ENCODE measurements around the gene IQGAP2. TPM values are rescaled to one million over a fixed set of nuclear protein-coding genes. Genes with fewer than 3 reads are reported as not detected.

Gene IQGAP2
- total RNA-seq, 1 donor, result 86.2 TPM

GRCh38 chr5:76693141-76693540 lies 290.1 kb downstream of the IQGAP2 start:
- DNase-seq (ENCODE audit: low read depth in 2 of 3, low spot score in 2 of 3), result no peak

- no peak for DNase-seq (ENCODE audit: low read depth in 2 of 3, low spot score in 2 of 3)
These were observed 291.2 kb downstream of the IQGAP2 start for GRCh38 chr5:76694317-76694716.

- DNase-seq (ENCODE audit: low read depth in 2 of 3, low spot score in 2 of 3), result no peak
These were observed 292.3 kb downstream of the IQGAP2 start for GRCh38 chr5:76695346-76695745.

- DNase-seq (ENCODE audit: low read depth in 2 of 3, low spot score in 2 of 3), result peak in 1 of 3 donors; percentile 52
These were observed 293.2 kb downstream of the IQGAP2 start for GRCh38 chr5:76696251-76696650.

- DNase-seq (ENCODE audit: low read depth in 2 of 3, low spot score in 2 of 3), result no peak
These were observed 294.6 kb downstream of the IQGAP2 start for GRCh38 chr5:76697670-76698069.

- DNase-seq (ENCODE audit: low read depth in 2 of 3, low spot score in 2 of 3), result no peak
These were observed 297.5 kb downstream of the IQGAP2 start for GRCh38 chr5:76700571-76700970.

- DNase-seq (ENCODE audit: low read depth in 2 of 3, low spot score in 2 of 3), result no peak
These were observed 298.2 kb downstream of the IQGAP2 start for GRCh38 chr5:76701298-76701697.

GRCh38 chr5:76703707-76704106 lies 300.6 kb downstream of the IQGAP2 start:
- no peak for DNase-seq (ENCODE audit: low read depth in 2 of 3, low spot score in 2 of 3)

- DNase-seq (ENCODE audit: low read depth in 2 of 3, low spot score in 2 of 3), result no peak
These were observed 301.1 kb downstream of the IQGAP2 start for GRCh38 chr5:76704131-76704663.

- DNase-seq (ENCODE audit: low read depth in 2 of 3, low spot score in 2 of 3), result peak in 1 of 3 donors; percentile 48
These were observed 302.5 kb downstream of the IQGAP2 start for GRCh38 chr5:76705574-76705973.

- no peak for DNase-seq (ENCODE audit: low read depth in 2 of 3, low spot score in 2 of 3)
These were observed 306.7 kb downstream of the IQGAP2 start for GRCh38 chr5:76709762-76710161.

GRCh38 chr5:76710991-76711390 lies 307.9 kb downstream of the IQGAP2 start:
- peak in 1 of 3 donors; percentile 15 for DNase-seq (ENCODE audit: low read depth in 2 of 3, low spot score in 2 of 3)

- DNase-seq (ENCODE audit: low read depth in 2 of 3, low spot score in 2 of 3), result peak in 1 of 3 donors; percentile 26
These were observed 311.8 kb downstream of the IQGAP2 start for GRCh38 chr5:76714751-76715485.

- DNase-seq (ENCODE audit: low read depth in 2 of 3, low spot score in 2 of 3), result peak in 1 of 3 donors; percentile 66
These were observed 312.3 kb downstream of the IQGAP2 start for GRCh38 chr5:76715486-76715735.

- peak in 2 of 3 donors; percentile 80 for DNase-seq (ENCODE audit: low read depth in 2 of 3, low spot score in 2 of 3)
These were observed 312.8 kb downstream of the IQGAP2 start, which contains the start of gene F2R for GRCh38 chr5:76715736-76716455. F2R (plus strand) TSS chr5:76716126; CDS start chr5:76716308, 182 bp downstream.

- DNase-seq (ENCODE audit: low read depth in 2 of 3, low spot score in 2 of 3), result peak in 1 of 3 donors; percentile 29
These were observed 313.5 kb downstream of the IQGAP2 start for GRCh38 chr5:76716456-76717157.

- no peak for DNase-seq (ENCODE audit: low read depth in 2 of 3, low spot score in 2 of 3)
These were observed 314.4 kb downstream of the IQGAP2 start for GRCh38 chr5:76717222-76718083.

GRCh38 chr5:76718381-76718832 lies 315.3 kb downstream of the IQGAP2 start:
- DNase-seq (ENCODE audit: low read depth in 2 of 3, low spot score in 2 of 3), result no peak

- DNase-seq (ENCODE audit: low read depth in 2 of 3, low spot score in 2 of 3), result no peak
These were observed 315.8 kb downstream of the IQGAP2 start for GRCh38 chr5:76718880-76719279.

GRCh38 chr5:76720988-76721569 lies 318.0 kb downstream of the IQGAP2 start:
- DNase-seq (ENCODE audit: low read depth in 2 of 3, low spot score in 2 of 3), result peak in 1 of 3 donors; percentile 40
